SK-N-SH (cell line): Measurements from ENCODE around the gene ACP5. TPM values are rescaled to one million over a fixed set of nuclear protein-coding genes. Genes with fewer than 3 reads are reported as not detected.

Experiments used
- CTCF ChIA-PET: fragments of 300-600, 350-600 bp; formaldehyde crosslinking; extraction: SDS; loops from one replicate; lab custom pipeline; 2021; lab: Yijun Ruan, JAX
- POLR2A ChIA-PET: fragments of 350-600 bp; sonication (Branson Sonifier 250); formaldehyde crosslinking; extraction: SDS; loops from one replicate; lab custom pipeline; 2020; ENCODE audit warnings: antibody characterized with exemption, inconsistent platforms; lab: Yijun Ruan, JAX
- DNase-seq: peaks from one replicate; pipeline ENCODE4 v3.0.0; 2012
- H2AFZ ChIP-seq: fragments of 200-600 bp; sonication (generic); 2 replicates; pipeline ENCODE4 v1.8.1; 2016; ENCODE audit warnings: antibody characterized with exemption, mild to moderate bottlenecking, low read depth
- H3F3A ChIP-seq: fragments of 200-600 bp; sonication (generic); replicated peaks from 2 replicates; pipeline ENCODE3; 2016; ENCODE audit warnings: antibody characterized with exemption, mild to moderate bottlenecking; ENCODE audit not compliant: insufficient read depth
- H3K27ac ChIP-seq, 2 experiments: fragments of 200-500 bp in 1 of 2; fragments of 200-600 bp in 1 of 2; sonication (Bioruptor generic) in 1 of 2; sonication (generic), shearing (Covaris generic) in 1 of 2; 2 replicates each; pipeline versions ENCODE4 v1.5.1 to v1.6.1; 2014 to 2016; ENCODE audit warnings: low read depth in 2 of 2, inconsistent platforms in 1 of 2, low read length in 1 of 2, mild to moderate bottlenecking in 1 of 2, mixed read lengths in 1 of 2
- H3K27me3 ChIP-seq: fragments of 200-600 bp; sonication (generic), shearing (Covaris generic); 2 replicates; pipeline ENCODE4 v1.6.1; 2016; ENCODE audit warnings: mixed run types; ENCODE audit not compliant: insufficient read depth
- H3K36me3 ChIP-seq, 2 experiments: fragments of 200-500 bp in 1 of 2; fragments of 200-600 bp in 1 of 2; sonication (Bioruptor generic) in 1 of 2; sonication (generic) in 1 of 2; replicated peaks in 1 of 2; 2 replicates each; pipeline versions ENCODE3 to v1.5.1; 2014 to 2016; ENCODE audit warnings: low read length in 1 of 2, mild to moderate bottlenecking in 1 of 2; ENCODE audit not compliant: insufficient read depth in 2 of 2, control insufficient read depth in 1 of 2
- H3K4me1 ChIP-seq, 2 experiments: fragments of 200-500 bp in 1 of 2; fragments of 200-600 bp in 1 of 2; sonication (Bioruptor generic) in 1 of 2; sonication (generic), shearing (Covaris generic) in 1 of 2; 2 replicates each; pipeline versions ENCODE4 v1.5.1 to v1.6.1; 2014 to 2016; ENCODE audit warnings: low read depth in 1 of 2, low read length in 1 of 2, mixed run types in 1 of 2; ENCODE audit not compliant: insufficient read depth in 2 of 2, control insufficient read depth in 1 of 2
- H3K4me2 ChIP-seq: fragments of 200-600 bp; sonication (generic), shearing (Covaris generic); 2 replicates; pipeline ENCODE4 v1.6.1; 2017; ENCODE audit warnings: mixed run types
- H3K4me3 ChIP-seq, 2 experiments: fragments of 200-500 bp in 1 of 2; fragments of 200-600 bp in 1 of 2; sonication (Bioruptor generic) in 1 of 2; sonication (generic), shearing (Covaris generic) in 1 of 2; 2 replicates each; pipeline versions ENCODE4 v1.5.1 to v1.8.1; 2014 to 2016; ENCODE audit warnings: low read depth in 2 of 2, inconsistent platforms in 1 of 2, low read length in 1 of 2, mild to moderate bottlenecking in 1 of 2, mixed read lengths in 1 of 2, moderate library complexity in 1 of 2
- H3K79me2 ChIP-seq: fragments of 200-600 bp; sonication (generic); 2 replicates; pipeline ENCODE4 v1.8.1; 2017; ENCODE audit warnings: mild to moderate bottlenecking; ENCODE audit not compliant: insufficient read depth
- H3K9ac ChIP-seq: fragments of 200-600 bp; sonication (generic); 2 replicates; pipeline ENCODE4 v1.6.1; 2017; ENCODE audit warnings: mixed run types
- H3K9me2 ChIP-seq: fragments of 200-600 bp; sonication (generic); 2 replicates; pipeline ENCODE4 v1.6.1; 2017; ENCODE audit warnings: mixed run types
- H3K9me3 ChIP-seq: fragments of 200-600 bp; sonication (generic); 2 replicates; pipeline ENCODE4 v1.6.1; 2017; ENCODE audit warnings: mixed run types, mild to moderate bottlenecking, moderate library complexity
- H4K20me1 ChIP-seq: fragments of 200-600 bp; sonication (generic); 2 replicates; pipeline ENCODE4 v1.6.1; 2017; ENCODE audit warnings: mild to moderate bottlenecking, mixed run types; ENCODE audit not compliant: insufficient read depth
- CTCF ChIP-seq: fragments of 200-600 bp; sonication (generic); IDR thresholded peaks from 2 replicates; pipeline ENCODE4 v1.6.1; 2017; ENCODE audit warnings: antibody characterized with exemption, mild to moderate bottlenecking, moderate library complexity
- GATA2 ChIP-seq: sonication (generic); formaldehyde crosslinking; IDR thresholded peaks from 2 replicates; pipeline ENCODE4 v1.5.0; 2020; ENCODE audit warnings: mild to moderate bottlenecking, missing genetic modification reagents
- PBX3 ChIP-seq: IDR thresholded peaks from 2 replicates; pipeline ENCODE4; 2012
- REST ChIP-seq: IDR thresholded peaks from 2 replicates; pipeline ENCODE4 v1.6.1; 2012; ENCODE audit warnings: mild to moderate bottlenecking, low read depth, low read length, moderate library complexity
- SIN3A ChIP-seq: IDR thresholded peaks from 2 replicates; pipeline ENCODE4 v1.6.1; 2012; ENCODE audit warnings: low read depth, mild to moderate bottlenecking, low read length, moderate library complexity, borderline replicate concordance
- TCF12 ChIP-seq: IDR thresholded peaks from 2 replicates; pipeline ENCODE4 v1.4.0; 2012
- USF2 ChIP-seq: fragments of 150-350 bp; IDR thresholded peaks from 2 replicates; pipeline ENCODE4 v1.6.1; 2017; ENCODE audit warnings: antibody characterized with exemption, low read length, low read depth, borderline replicate concordance
- WGBS: methylation state at CpG from one replicate; pipeline ENCODE4 v1.1.6; 2017; ENCODE audit warnings: low lambda C conversion rate; 5-methylcytosine and 5-hydroxymethylcytosine counted together
- polyA plus RNA-seq, 3 experiments: library from polyadenylated mRNA; depleted of rRNA; stranded (reverse); fragments of >200 nt; gene quantifications; 2 replicates each; pipeline ENCODE4 v1.2.3, GENCODE V29; 2012

ACP5 gene
- polyA plus RNA-seq, 1 of the 3 experiments (the other 2 are of a cell fraction), result 0.87 TPM

GRCh38 chr19:11563532-11563931 lies 13.9 kb downstream of the ACP5 start:
- H3K36me3 ChIP-seq, result no peaks in the 10 kb centered on the region
- H3K79me2 ChIP-seq, result peaks cover 5% of the 10 kb centered on the region
- no peaks in the 10 kb centered on the region; a peak in 1 of 4 replicates for H3K4me1 ChIP-seq
- H2AFZ ChIP-seq, result no peak overlapping the region
- H3K27ac ChIP-seq, result no peak overlapping the region
- no peaks in the 10 kb centered on the region for H4K20me1 ChIP-seq
- H3K27me3 ChIP-seq, result no peaks in the 10 kb centered on the region
- H3K4me2 ChIP-seq, result no peak overlapping the region
- no peaks in the 10 kb centered on the region for H3K9me3 ChIP-seq
- no peaks in the 10 kb centered on the region for H3K9me2 ChIP-seq
- ChIA-PET CTCF (interaction anchor here (1.2 kb wide), 2 partner anchors 23 to 25 kb away, joined by 3 read pairs; no protein-coding TSS in a partner anchor), POLR2A (no interaction called here)
- DNase-seq, result no peak
- no peak overlapping the region for H3K9ac ChIP-seq
- H3K4me3 ChIP-seq, result no peak overlapping the region
- WGBS, result 94% methylated on average over 8 of the region's 8 CpGs
- TF ChIP-seq REST (no peak), PBX3 (no peak), TCF12 (no peak), SIN3A (no peak), USF2 (no peak), CTCF (no peak), GATA2 (no peak)
- H3F3A ChIP-seq, result peaks cover 2% of the 10 kb centered on the region
